HEK293T (cell line): ENCODE results near the gene SH2D2A.
A peak's percentile ranks its signal among the peaks of the same experiment; 100 is the strongest.

Experiments used
- CTCF ChIA-PET: fragments of 350-600 bp; formaldehyde crosslinking; extraction: SDS; loops from one replicate; lab custom pipeline; 2021; ENCODE audit warnings: antibody characterized with exemption, inconsistent platforms; lab: Yijun Ruan, JAX
- POLR2A ChIA-PET: fragments of 350-600 bp; formaldehyde crosslinking; extraction: SDS; loops from one replicate; lab custom pipeline; 2020; ENCODE audit warnings: antibody characterized with exemption, inconsistent platforms; lab: Yijun Ruan, JAX
- DNase-seq: peaks from one replicate; pipeline ENCODE4 v3.0.0; 2012; ENCODE audit warnings: mixed read lengths; ENCODE audit errors: extremely low spot score
- ARNT ChIP-seq: fragments of 450-650 bp; IDR thresholded peaks from 2 replicates; pipeline ENCODE4 v1.6.1; 2017; ENCODE audit warnings: mild to moderate bottlenecking
- BHLHE40 ChIP-seq: fragments of 450-650 bp; IDR thresholded peaks from 2 replicates; pipeline ENCODE4 v1.6.1; 2016; ENCODE audit warnings: mild to moderate bottlenecking, moderate library complexity, borderline replicate concordance
- CTBP1 ChIP-seq: fragments of 450-650 bp; IDR thresholded peaks from 2 replicates; pipeline ENCODE4 v1.6.1; 2016; ENCODE audit warnings: borderline replicate concordance
- ELF4 ChIP-seq: fragments of 450-650 bp; IDR thresholded peaks from 2 replicates; pipeline ENCODE4 v1.6.1; 2017; ENCODE audit warnings: antibody characterized with exemption
- FOXA1 ChIP-seq: fragments of 450-650 bp; IDR thresholded peaks from 2 replicates; pipeline ENCODE4 v1.6.1; 2016; ENCODE audit warnings: mild to moderate bottlenecking
- FOXK2 ChIP-seq: fragments of 450-650 bp; IDR thresholded peaks from 2 replicates; pipeline ENCODE4 v1.6.1; 2016; ENCODE audit warnings: mild to moderate bottlenecking
- FOXM1 ChIP-seq: fragments of 450-650 bp; IDR thresholded peaks from 2 replicates; pipeline ENCODE4 v1.6.1; 2017; ENCODE audit warnings: mild to moderate bottlenecking, borderline replicate concordance
- HDGF ChIP-seq: fragments of 450-650 bp; IDR thresholded peaks from 2 replicates; pipeline ENCODE4 v1.6.1; 2017; ENCODE audit warnings: antibody characterized with exemption, borderline replicate concordance
- L3MBTL2 ChIP-seq: fragments of 450-650 bp; conservative IDR thresholded peaks from 2 replicates; pipeline ENCODE4 v1.6.1; 2016; ENCODE audit warnings: mild to moderate bottlenecking
- LEF1 ChIP-seq: fragments of 450-650 bp; IDR thresholded peaks from 2 replicates; pipeline ENCODE4 v1.6.1; 2017; ENCODE audit warnings: mild to moderate bottlenecking, borderline replicate concordance
- NFRKB ChIP-seq: fragments of 450-650 bp; IDR thresholded peaks from 2 replicates; pipeline ENCODE4 v1.6.1; 2016; ENCODE audit warnings: mild to moderate bottlenecking, moderate library complexity
- PKNOX1 ChIP-seq: fragments of 450-650 bp; IDR thresholded peaks from 2 replicates; pipeline ENCODE4 v1.6.1; 2016
- SP1 ChIP-seq: fragments of 450-650 bp; IDR thresholded peaks from 2 replicates; pipeline ENCODE4 v1.6.1; 2017
- SUZ12 ChIP-seq: fragments of 450-650 bp; IDR thresholded peaks from 2 replicates; pipeline ENCODE4 v1.6.1; 2016; ENCODE audit warnings: mild to moderate bottlenecking
- TARDBP ChIP-seq: fragments of 450-650 bp; IDR thresholded peaks from 2 replicates; pipeline ENCODE4 v1.6.1; 2016
- ZNF384 ChIP-seq: fragments of 450-650 bp; IDR thresholded peaks from 2 replicates; pipeline ENCODE4 v1.6.1; 2016

SH2D2A gene

DNA sequence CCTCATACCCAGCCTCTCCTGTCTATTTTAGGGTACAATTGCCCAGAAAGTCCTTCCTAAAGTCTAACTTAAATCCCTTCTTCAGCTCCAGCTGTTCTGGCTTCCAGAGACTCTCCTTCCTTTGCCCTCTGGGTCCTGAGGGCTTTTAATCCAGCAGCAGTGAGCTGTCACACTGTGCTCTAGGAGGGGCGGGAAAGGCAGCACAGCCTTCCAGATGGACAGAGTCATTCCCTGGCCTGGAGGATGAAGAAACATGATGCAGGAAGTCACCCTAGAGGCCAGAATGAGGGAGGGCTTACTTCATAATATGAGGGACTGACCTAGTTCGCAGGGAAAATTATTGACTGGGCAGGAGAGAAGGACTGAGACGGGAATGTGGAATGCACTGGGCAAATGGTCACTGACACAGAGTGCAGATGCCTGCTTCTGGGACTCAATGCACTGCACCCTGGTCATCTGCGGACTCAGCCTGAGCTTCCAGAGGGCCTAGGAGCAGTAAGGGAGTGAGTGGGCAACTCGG lies 1.3 kb downstream of the SH2D2A start:
- POLR2A ChIA-PET, result interaction anchor here (2.7 kb wide), 1 partner anchor 87 kb away, joined by 7 read pairs; the partner anchor contains the start of genes ISG20L2 and METTL25B
- CTCF ChIA-PET, result no interaction called here

DNA sequence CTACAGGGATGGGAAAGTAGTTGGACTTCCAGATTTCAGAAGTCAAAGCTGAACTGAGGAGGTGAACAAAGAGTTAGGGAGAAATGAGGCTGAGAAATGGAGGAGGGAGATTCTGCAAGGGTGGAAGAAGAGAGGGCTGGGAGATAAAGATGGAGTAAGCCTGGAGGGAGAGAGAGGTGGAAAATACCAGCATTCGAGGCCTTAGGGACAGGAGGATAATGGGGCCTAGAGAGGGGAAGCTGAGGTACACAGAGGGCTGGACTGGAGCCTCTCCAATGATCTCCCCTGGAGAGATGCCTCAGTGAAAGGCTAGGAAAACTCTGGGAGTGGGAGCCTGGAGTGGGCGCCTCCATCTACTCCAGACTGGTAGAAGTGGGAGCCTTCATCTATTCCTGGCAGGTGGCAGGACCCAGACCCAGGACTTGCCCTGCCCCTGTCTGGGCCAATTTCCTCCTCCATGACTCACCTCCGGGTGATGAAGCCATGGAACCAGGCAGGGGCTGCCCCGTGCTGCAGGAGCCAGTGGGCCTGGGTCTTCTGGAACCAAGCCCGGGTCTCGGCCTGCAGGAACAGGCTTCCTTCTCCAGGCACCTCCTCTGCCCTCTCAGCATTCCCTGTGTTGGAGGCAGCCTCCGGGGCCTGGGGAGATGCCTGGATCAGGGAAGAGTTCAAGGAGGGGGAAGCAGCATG lies 1.9 kb downstream of the SH2D2A start:
- POLR2A ChIA-PET, result interaction anchor here (0.6 to 2.7 kb wide), 8 partner anchors 8 to 108 kb away, joined by 3 to 9 read pairs (median 4); partner anchors contain the start of genes ISG20L2 and METTL25B
- TF ChIP-seq PKNOX1, result no peak
- no peak for TF ChIP-seq FOXK2
- no peak for TF ChIP-seq ARNT
- TF ChIP-seq TARDBP, result no peak
- no peak for TF ChIP-seq CTBP1
- no peak for TF ChIP-seq ZNF384
- no peak for TF ChIP-seq SP1
- no peak for TF ChIP-seq FOXA1
- no peak for TF ChIP-seq NFRKB
- no peak for TF ChIP-seq L3MBTL2
- no peak for TF ChIP-seq FOXM1
- no peak for TF ChIP-seq HDGF
- CTCF ChIA-PET, result interaction anchor here (0.7 to 1.1 kb wide), 2 partner anchors 10 to 22 kb away, joined by 3 to 5 read pairs; no protein-coding TSS in a partner anchor
- no peak for DNase-seq

More for the DNA sequence above, 1.3 kb downstream of the SH2D2A start:
- TF ChIP-seq TARDBP, result no peak
- no peak for DNase-seq

DNA sequence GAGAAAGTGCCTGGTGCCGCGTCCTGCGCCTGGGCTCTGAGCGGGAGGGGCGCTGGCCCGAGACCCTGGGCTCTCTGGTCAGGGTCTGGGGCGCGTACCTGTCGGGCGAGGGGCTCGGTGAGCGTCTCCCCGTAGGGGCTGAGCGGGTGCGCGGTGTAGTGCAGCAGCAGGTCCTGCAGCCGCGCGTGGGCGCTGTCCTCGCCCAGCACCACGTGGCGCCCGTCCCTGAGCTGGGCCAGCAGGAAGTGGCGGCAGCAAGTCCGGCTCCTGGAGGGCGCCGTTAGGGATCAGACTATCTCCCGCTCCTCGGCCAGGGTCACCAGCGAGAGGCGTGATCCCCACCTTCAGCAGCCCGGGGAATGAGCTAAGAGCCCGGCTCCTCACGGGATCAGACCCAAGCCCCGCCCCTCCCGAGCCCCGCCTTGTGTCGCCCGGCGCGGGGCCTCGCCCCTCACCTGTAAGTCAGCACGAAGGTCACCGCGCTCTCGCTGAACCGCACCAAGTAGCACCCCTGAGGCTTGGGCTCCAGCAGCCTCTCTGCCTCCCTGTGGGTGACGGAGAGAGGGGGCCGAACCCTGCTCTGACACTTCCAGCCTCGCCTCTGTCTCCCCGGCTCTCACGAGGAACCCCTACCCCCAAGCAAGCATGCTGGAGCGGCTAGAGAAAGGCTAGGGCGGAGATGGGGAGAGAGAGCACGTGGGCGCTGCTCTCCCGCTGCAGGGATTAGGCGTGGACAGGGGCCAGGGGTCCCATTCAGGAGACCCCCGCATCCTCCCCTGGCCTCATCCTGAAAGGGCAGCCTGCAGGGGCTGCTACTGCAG lies 2.7 kb downstream of the SH2D2A start:
- ChIA-PET CTCF (interaction anchor here (0.7 to 1.1 kb wide), 3 partner anchors 9 to 21 kb away, joined by 3 to 5 read pairs (median 3); no protein-coding TSS in a partner anchor), POLR2A (interaction anchor here (0.6 to 2.7 kb wide), 8 partner anchors 9 to 108 kb away, joined by 3 to 9 read pairs (median 4); partner anchors contain the start of genes ISG20L2 and METTL25B)
- peak; percentile 71 for DNase-seq
- TF ChIP-seq L3MBTL2 (peak; percentile 93), FOXM1 (no peak)

GRCh38 chr1:156813298-156813697 lies 3.4 kb downstream of the SH2D2A start:
- ChIA-PET CTCF (interaction anchor here (0.6 to 1.1 kb wide), 2 partner anchors 10 to 24 kb away, joined by 3 read pairs; no protein-coding TSS in a partner anchor), POLR2A (interaction anchor here (1.0 to 2.4 kb wide), 2 partner anchors 9 to 10 kb away, joined by 3 to 9 read pairs; no protein-coding TSS in a partner anchor)
- DNase-seq, result no peak
- no peak for TF ChIP-seq LEF1
- no peak for TF ChIP-seq FOXA1
- TF ChIP-seq ZNF384, result no peak
- no peak for TF ChIP-seq BHLHE40
- no peak for TF ChIP-seq ARNT

- ChIA-PET POLR2A (interaction anchor here (2.4 kb wide), 1 partner anchor 10 kb away, joined by 9 read pairs; no protein-coding TSS in a partner anchor), CTCF (interaction anchor here (0.6 to 1.2 kb wide), 2 partner anchors 25 to 77 kb away, joined by 3 read pairs; no protein-coding TSS in a partner anchor)
- TF ChIP-seq LEF1, result no peak
- TF ChIP-seq ZNF384, result no peak
- TF ChIP-seq ARNT, result no peak
- TF ChIP-seq L3MBTL2, result no peak
- TF ChIP-seq SP1, result no peak
- no peak for TF ChIP-seq ELF4
- no peak for TF ChIP-seq FOXA1
- no peak for TF ChIP-seq SUZ12
- TF ChIP-seq FOXM1, result no peak
- no peak for TF ChIP-seq CTBP1
- TF ChIP-seq BHLHE40, result no peak
- no peak for TF ChIP-seq PKNOX1
- TF ChIP-seq FOXK2, result no peak
- no peak for DNase-seq
These were observed 4.2 kb downstream of the SH2D2A start for GRCh38 chr1:156812293-156812990.

DNA sequence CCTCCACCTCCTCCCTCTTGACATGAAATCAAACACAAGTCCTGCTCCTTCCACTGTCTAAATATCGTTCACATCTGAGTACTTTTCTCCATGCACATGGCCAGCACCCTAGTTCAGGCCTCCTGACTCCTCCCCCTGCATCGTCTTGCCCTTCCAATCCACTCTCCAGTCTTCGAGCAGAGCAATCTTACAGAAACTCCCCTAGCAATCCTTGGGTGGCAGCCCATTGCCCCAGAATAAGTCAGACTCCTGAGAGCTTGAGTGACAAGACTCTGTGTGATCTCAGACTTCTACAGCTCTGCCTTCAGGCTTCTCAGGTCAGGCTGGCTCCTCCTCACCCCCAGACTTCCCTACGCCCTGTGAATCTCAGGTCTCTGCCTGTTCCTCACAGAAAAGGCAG lies 5.5 kb downstream of the SH2D2A start:
- DNase-seq, result no peak
- ChIA-PET POLR2A (no interaction called here), CTCF (interaction anchor here (1.2 kb wide), 1 partner anchor 79 kb away, joined by 3 read pairs; no protein-coding TSS in a partner anchor)
- TF ChIP-seq SUZ12, result no peak
- TF ChIP-seq FOXK2, result no peak
- TF ChIP-seq CTBP1, result no peak
- no peak for TF ChIP-seq ELF4
- TF ChIP-seq PKNOX1, result no peak
- no peak for TF ChIP-seq TARDBP
- no peak for TF ChIP-seq HDGF
- no peak for TF ChIP-seq ZNF384
- no peak for TF ChIP-seq NFRKB
